Spleen (tissue), 7 donors: ENCODE measurements around the gene LPGAT1.

Experiments
- CTCF ChIP-seq, 11 experiments: fragments of 200-600 bp in 7 of 11; fragments of 450-650 bp in 4 of 11; sonication (generic) in 4 of 11; IDR thresholded peaks in 8 of 11; conservative IDR thresholded peaks in 3 of 11; 1 replicate in 7 of 11; 2 replicates in 4 of 11; pipeline versions ENCODE4 v1.4.0 to v1.8.0; 2016 to 2021; ENCODE audit warnings: antibody characterized with exemption in 11 of 11, inconsistent platforms in 4 of 11, mild to moderate bottlenecking in 1 of 11
- POLR2A ChIP-seq, 3 donors: fragments of 450-650 bp; IDR thresholded peaks; one replicate each; pipeline ENCODE4 v1.5.1; 2017; ENCODE audit warnings: antibody characterized with exemption in 3 of 3, mild to moderate bottlenecking in 1 of 3
- POLR2AphosphoS5 ChIP-seq, 3 donors: sonication (generic); formaldehyde crosslinking; IDR thresholded peaks; one replicate each; pipeline ENCODE4 v1.5.1; 2017; ENCODE audit warnings: antibody characterized with exemption in 3 of 3
- donor health status: DM: no; HTN: no; CAD: no; lungs with moderate emphysema.
- donor health status: DM: no; HTN: no; CAD: no.
- donor health status: DM: no; HTN: no; CAD: no.

GRCh38 chr1:211705467-211706091, 125.0 kb downstream of the LPGAT1 start:
- TF ChIP-seq CTCF (IDR thresholded peaks at IDR 0.05 in 8 of 11, conservative IDR thresholded peaks at IDR 0.05 in 3 of 11) = no peak
- TF ChIP-seq POLR2AphosphoS5 (IDR thresholded peaks at IDR 0.05) = no peak
- no peak for TF ChIP-seq POLR2A (IDR thresholded peaks at IDR 0.05)
